ENCODE measurements around the gene KIF1B. TPM values are rescaled to one million over a fixed set of nuclear protein-coding genes. Genes with fewer than 3 reads are reported as not detected.
A peak's percentile ranks its signal among the peaks of the same experiment; 100 is the strongest.
"Not testable (repeated sequence)": the region's sequence is repeated elsewhere in the genome, so short reads cannot be mapped to it uniquely, and the experiment has no call there.

Gene KIF1B
- total RNA-seq, 1 donor from 2014 or later, result 32.7 TPM

- ATAC-seq, result no peak
Observed at GRCh38 chr1:10236405-10237156, 26.2 kb downstream of the KIF1B start.

GRCh38 chr1:10237157-10237539, 26.8 kb downstream of the KIF1B start:
- ATAC-seq, result no peak

GRCh38 chr1:10242135-10242534, 31.8 kb downstream of the KIF1B start:
- ATAC-seq, result peak; percentile 95

GRCh38 chr1:10242811-10243210, 32.4 kb downstream of the KIF1B start:
- peak; percentile 14 for ATAC-seq

GRCh38 chr1:10245674-10246073, 35.3 kb downstream of the KIF1B start:
- no peak for ATAC-seq

- no peak for ATAC-seq
Observed at GRCh38 chr1:10249808-10250457, 39.6 kb downstream of the KIF1B start.

GRCh38 chr1:10250663-10251062, 40.3 kb downstream of the KIF1B start:
- peak; percentile 54 for ATAC-seq

GRCh38 chr1:10251325-10252108, 41.1 kb downstream of the KIF1B start:
- peak; percentile 80 for ATAC-seq

- ATAC-seq, result peak; percentile 13
Observed at GRCh38 chr1:10252508-10252907, 42.1 kb downstream of the KIF1B start.

GRCh38 chr1:10253149-10253548, 42.8 kb downstream of the KIF1B start:
- no peak for ATAC-seq

GRCh38 chr1:10253755-10254154, 43.4 kb downstream of the KIF1B start:
- ATAC-seq, result peak; percentile 57

GRCh38 chr1:10257851-10258250, 47.5 kb downstream of the KIF1B start:
- no peak for ATAC-seq

- not testable (repeated sequence) for ATAC-seq
Observed at GRCh38 chr1:10259547-10259946, 49.2 kb downstream of the KIF1B start.

- ATAC-seq, result no peak
Observed at GRCh38 chr1:10263450-10264082, 53.2 kb downstream of the KIF1B start.

- ATAC-seq, result no peak
Observed at GRCh38 chr1:10265027-10265426, 54.7 kb downstream of the KIF1B start.

GRCh38 chr1:10265900-10266299, 55.5 kb downstream of the KIF1B start:
- peak; percentile 10 for ATAC-seq

- no peak for ATAC-seq
Observed at GRCh38 chr1:10267319-10267718, 56.9 kb downstream of the KIF1B start.

- ATAC-seq, result no peak
Observed at GRCh38 chr1:10267921-10268320, 57.6 kb downstream of the KIF1B start.

GRCh38 chr1:10271090-10271489, 60.7 kb downstream of the KIF1B start:
- no peak for ATAC-seq

- ATAC-seq, result no peak
Observed at GRCh38 chr1:10271869-10272268, 61.5 kb downstream of the KIF1B start.

GRCh38 chr1:10272274-10272673, 61.9 kb downstream of the KIF1B start:
- no peak for ATAC-seq

- ATAC-seq, result no peak
Observed at GRCh38 chr1:10278880-10279279, 68.5 kb downstream of the KIF1B start.
